Neural cell (in vitro differentiated cells): Measurements from ENCODE around the gene IL20RB. TPM values are rescaled to one million over a fixed set of nuclear protein-coding genes. Genes with fewer than 3 reads are reported as not detected.

Experiments used
- H2AFZ ChIP-seq: fragments of 200-600, 300-800 bp; sonication (generic), shearing (Covaris generic); 2 replicates; pipeline ENCODE4 v1.6.0; 2014; ENCODE audit warnings: low read depth, mild to moderate bottlenecking, antibody characterized with exemption, low read length, moderate library complexity
- H3F3A ChIP-seq: fragments of 200-600 bp; shearing (Covaris generic); 2 replicates; pipeline ENCODE4 v1.6.1; 2016; ENCODE audit warnings: mild to moderate bottlenecking, moderate library complexity, mixed read lengths, antibody characterized with exemption, low read length; ENCODE audit not compliant: insufficient read depth, poor library complexity, severe bottlenecking
- H3K27ac ChIP-seq: fragments of 200-600, 300-800 bp; sonication (generic), shearing (Covaris generic); 2 replicates; pipeline ENCODE4 v1.5.1; 2014; ENCODE audit warnings: mild to moderate bottlenecking, low read length, moderate library complexity
- H3K27me3 ChIP-seq: fragments of 300-800, 200-600 bp; sonication (generic), shearing (Covaris generic); 2 replicates; pipeline ENCODE4 v1.6.0; 2014; ENCODE audit warnings: mild to moderate bottlenecking, low read depth, low read length, moderate library complexity; ENCODE audit not compliant: insufficient read depth
- H3K36me3 ChIP-seq: fragments of 300-800, 200-600 bp; sonication (generic), shearing (Covaris generic); 2 replicates; pipeline ENCODE4 v1.5.1; 2014; ENCODE audit warnings: mild to moderate bottlenecking, antibody characterized with exemption, low read length, moderate library complexity; ENCODE audit not compliant: insufficient read depth
- H3K4me2 ChIP-seq: fragments of 300-800, 200-600 bp; sonication (generic), shearing (Covaris generic); 2 replicates; pipeline ENCODE4 v1.6.0; 2014; ENCODE audit warnings: mild to moderate bottlenecking, low read length
- H3K4me3 ChIP-seq: fragments of 300-800, 200-600 bp; sonication (generic), shearing (Covaris generic); 2 replicates; pipeline ENCODE4 v1.5.1; 2014; ENCODE audit warnings: mild to moderate bottlenecking, low read length, moderate library complexity
- H3K79me2 ChIP-seq: fragments of 200-600 bp; shearing (Covaris generic); replicated peaks from 2 replicates; pipeline ENCODE4 v1.6.0; 2014; ENCODE audit warnings: mild to moderate bottlenecking, low read length, moderate library complexity; ENCODE audit not compliant: insufficient read depth
- H3K9ac ChIP-seq: fragments of 300-800, 200-600 bp; sonication (generic), shearing (Covaris generic); 2 replicates; pipeline ENCODE4 v1.6.1; 2016; ENCODE audit warnings: mild to moderate bottlenecking, low read length, mixed read lengths
- H3K9me2 ChIP-seq: fragments of 200-600 bp; shearing (Covaris generic); 2 replicates; pipeline ENCODE4 v1.6.1; 2016; ENCODE audit warnings: mild to moderate bottlenecking, low read length, mixed read lengths; ENCODE audit not compliant: insufficient read depth
- H3K9me3 ChIP-seq: fragments of 200-600, 300-800 bp; sonication (generic), shearing (Covaris generic); 2 replicates; pipeline ENCODE4 v1.6.1; 2016; ENCODE audit warnings: mild to moderate bottlenecking, mixed run types, low read length, moderate library complexity, mixed read lengths
- H4K20me1 ChIP-seq: fragments of 200-600 bp; shearing (Covaris generic); 2 replicates; pipeline ENCODE4 v1.6.1; 2016; ENCODE audit warnings: mild to moderate bottlenecking, mixed run types; ENCODE audit not compliant: insufficient read depth
- EP300 ChIP-seq: fragments of 450-650 bp; conservative IDR thresholded peaks from 2 replicates; pipeline ENCODE4 v1.6.1; 2014; ENCODE audit warnings: antibody characterized with exemption, mild to moderate bottlenecking, moderate library complexity; ENCODE audit not compliant: poor library complexity, severe bottlenecking
- EZH2 ChIP-seq: fragments of 200-600, 300-800 bp; shearing (Covaris generic), sonication (generic); IDR thresholded peaks from 2 replicates; pipeline ENCODE4 v1.6.1; 2014; ENCODE audit warnings: antibody characterized with exemption, low read length, borderline replicate concordance, mild to moderate bottlenecking; ENCODE audit not compliant: insufficient read depth, poor library complexity, severe bottlenecking
- MXI1 ChIP-seq: fragments of 450-650 bp; conservative IDR thresholded peaks from 2 replicates; pipeline ENCODE4 v1.6.1; 2014; ENCODE audit warnings: antibody characterized with exemption, mild to moderate bottlenecking; ENCODE audit not compliant: poor library complexity, severe bottlenecking
- POLR2AphosphoS5 ChIP-seq: IDR thresholded peaks from 2 replicates; pipeline ENCODE4 v1.6.1; 2012
- RAD21 ChIP-seq: fragments of 450-650 bp; conservative IDR thresholded peaks from 2 replicates; pipeline ENCODE4 v1.6.1; 2014; ENCODE audit warnings: antibody characterized with exemption, mild to moderate bottlenecking, moderate library complexity
- SMC3 ChIP-seq: fragments of 450-650 bp; conservative IDR thresholded peaks from 2 replicates; pipeline ENCODE4 v1.6.1; 2014; ENCODE audit warnings: antibody characterized with exemption, mild to moderate bottlenecking, moderate library complexity; ENCODE audit not compliant: poor library complexity
- TAF1 ChIP-seq: IDR thresholded peaks from 2 replicates; pipeline ENCODE4 v1.6.1; 2012; ENCODE audit warnings: low read depth
- polyA plus RNA-seq: library from polyadenylated mRNA; depleted of rRNA; stranded (reverse); fragments of >200 nt; gene quantifications from 2 replicates; pipeline ENCODE4 v1.2.3, GENCODE V29; 2014
- TF ChIP-seq, protein P1 (sequence below): IDR thresholded peaks from 2 replicates; pipeline ENCODE4 v1.6.1; 2012; ENCODE audit warnings: borderline replicate concordance
- TF ChIP-seq, protein P2 (sequence below): fragments of 450-650 bp; IDR thresholded peaks from 2 replicates; pipeline ENCODE4 v1.5.1; 2014; ENCODE audit warnings: antibody characterized with exemption, mild to moderate bottlenecking, moderate library complexity; ENCODE audit not compliant: poor library complexity, severe bottlenecking

Gene IL20RB
- polyA plus RNA-seq, 1 donor from 2014 or later, result 3.0 TPM

DNA sequence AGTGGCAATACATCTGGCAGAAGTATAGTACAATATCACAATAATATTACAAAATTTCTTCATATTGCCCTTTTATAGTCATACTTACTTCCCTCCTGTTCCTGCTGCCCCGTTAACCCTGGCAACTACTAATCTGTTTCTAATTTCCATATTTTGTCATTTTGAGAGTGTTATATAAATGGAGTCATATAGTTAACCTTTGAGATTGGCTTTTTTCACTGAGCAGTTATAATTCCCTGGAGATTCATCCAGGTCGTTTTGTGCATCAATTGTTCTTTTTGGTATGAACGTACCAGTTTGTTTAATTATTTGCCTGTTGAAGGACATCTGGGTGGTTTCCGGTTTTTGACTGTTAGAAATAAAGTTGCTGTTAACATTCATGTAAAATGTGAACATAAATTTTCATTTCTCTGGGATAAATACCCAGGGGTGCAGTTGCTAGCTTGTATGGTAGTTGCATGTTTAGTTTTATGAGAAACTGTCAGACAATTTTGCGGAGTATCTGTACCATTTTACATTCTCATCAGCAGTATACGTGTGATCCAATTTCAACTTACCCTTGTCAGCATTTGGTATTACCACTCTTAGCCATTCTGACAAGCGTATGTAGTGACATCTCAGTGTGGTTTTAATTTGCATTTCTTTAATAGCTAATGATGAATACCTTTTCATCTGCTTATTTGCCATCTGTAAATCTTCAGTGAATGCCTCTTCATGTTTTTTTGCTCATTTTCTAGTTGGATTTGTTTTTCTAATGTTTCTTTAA is 32.2 kb upstream of the IL20RB start (continued):
- TF ChIP-seq EP300, result no peak
- no peak for TF ChIP-seq TAF1

DNA sequence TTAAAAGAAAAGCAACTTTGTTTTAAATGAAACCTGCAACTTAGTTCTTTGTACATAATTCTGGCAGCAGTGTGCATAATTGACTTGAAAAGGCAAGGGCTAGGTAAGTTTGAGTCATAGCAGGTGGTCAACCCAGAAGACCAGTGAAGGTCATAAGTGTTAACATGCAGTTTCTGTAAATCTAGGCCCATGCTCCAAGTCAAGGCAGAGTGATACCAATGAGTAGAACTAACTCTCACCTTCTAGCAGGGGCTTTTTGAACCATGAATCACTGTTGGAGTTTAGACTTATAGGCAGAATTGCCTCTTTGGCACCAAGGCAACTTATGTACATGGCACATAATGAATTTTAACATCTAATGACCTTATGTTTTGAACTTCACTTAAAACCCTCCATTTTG is 29.5 kb upstream of the IL20RB start:
- Histone ChIP-seq H3K36me3 (no peaks in the 10 kb centered on the region), H3K9ac (no peak overlapping the region), H4K20me1 (no peaks in the 10 kb centered on the region), H3K9me3 (no peaks in the 10 kb centered on the region), H3K4me3 (no peak overlapping the region), H3K27me3 (no peaks in the 10 kb centered on the region), H3K4me2 (no peak overlapping the region), H3K9me2 (no peaks in the 10 kb centered on the region), H3F3A (no peaks in the 10 kb centered on the region), H3K27ac (no peak overlapping the region), H2AFZ (no peak overlapping the region), H3K79me2 (peaks cover 5% of the 10 kb centered on the region)
- TF ChIP-seq, protein P1, sequence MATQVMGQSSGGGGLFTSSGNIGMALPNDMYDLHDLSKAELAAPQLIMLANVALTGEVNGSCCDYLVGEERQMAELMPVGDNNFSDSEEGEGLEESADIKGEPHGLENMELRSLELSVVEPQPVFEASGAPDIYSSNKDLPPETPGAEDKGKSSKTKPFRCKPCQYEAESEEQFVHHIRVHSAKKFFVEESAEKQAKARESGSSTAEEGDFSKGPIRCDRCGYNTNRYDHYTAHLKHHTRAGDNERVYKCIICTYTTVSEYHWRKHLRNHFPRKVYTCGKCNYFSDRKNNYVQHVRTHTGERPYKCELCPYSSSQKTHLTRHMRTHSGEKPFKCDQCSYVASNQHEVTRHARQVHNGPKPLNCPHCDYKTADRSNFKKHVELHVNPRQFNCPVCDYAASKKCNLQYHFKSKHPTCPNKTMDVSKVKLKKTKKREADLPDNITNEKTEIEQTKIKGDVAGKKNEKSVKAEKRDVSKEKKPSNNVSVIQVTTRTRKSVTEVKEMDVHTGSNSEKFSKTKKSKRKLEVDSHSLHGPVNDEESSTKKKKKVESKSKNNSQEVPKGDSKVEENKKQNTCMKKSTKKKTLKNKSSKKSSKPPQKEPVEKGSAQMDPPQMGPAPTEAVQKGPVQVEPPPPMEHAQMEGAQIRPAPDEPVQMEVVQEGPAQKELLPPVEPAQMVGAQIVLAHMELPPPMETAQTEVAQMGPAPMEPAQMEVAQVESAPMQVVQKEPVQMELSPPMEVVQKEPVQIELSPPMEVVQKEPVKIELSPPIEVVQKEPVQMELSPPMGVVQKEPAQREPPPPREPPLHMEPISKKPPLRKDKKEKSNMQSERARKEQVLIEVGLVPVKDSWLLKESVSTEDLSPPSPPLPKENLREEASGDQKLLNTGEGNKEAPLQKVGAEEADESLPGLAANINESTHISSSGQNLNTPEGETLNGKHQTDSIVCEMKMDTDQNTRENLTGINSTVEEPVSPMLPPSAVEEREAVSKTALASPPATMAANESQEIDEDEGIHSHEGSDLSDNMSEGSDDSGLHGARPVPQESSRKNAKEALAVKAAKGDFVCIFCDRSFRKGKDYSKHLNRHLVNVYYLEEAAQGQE, result no peak
- no peak for TF ChIP-seq EP300
- TF ChIP-seq TAF1, result no peak
- TF ChIP-seq RAD21, result no peak
- no peak for TF ChIP-seq MXI1
- TF ChIP-seq, protein P2, sequence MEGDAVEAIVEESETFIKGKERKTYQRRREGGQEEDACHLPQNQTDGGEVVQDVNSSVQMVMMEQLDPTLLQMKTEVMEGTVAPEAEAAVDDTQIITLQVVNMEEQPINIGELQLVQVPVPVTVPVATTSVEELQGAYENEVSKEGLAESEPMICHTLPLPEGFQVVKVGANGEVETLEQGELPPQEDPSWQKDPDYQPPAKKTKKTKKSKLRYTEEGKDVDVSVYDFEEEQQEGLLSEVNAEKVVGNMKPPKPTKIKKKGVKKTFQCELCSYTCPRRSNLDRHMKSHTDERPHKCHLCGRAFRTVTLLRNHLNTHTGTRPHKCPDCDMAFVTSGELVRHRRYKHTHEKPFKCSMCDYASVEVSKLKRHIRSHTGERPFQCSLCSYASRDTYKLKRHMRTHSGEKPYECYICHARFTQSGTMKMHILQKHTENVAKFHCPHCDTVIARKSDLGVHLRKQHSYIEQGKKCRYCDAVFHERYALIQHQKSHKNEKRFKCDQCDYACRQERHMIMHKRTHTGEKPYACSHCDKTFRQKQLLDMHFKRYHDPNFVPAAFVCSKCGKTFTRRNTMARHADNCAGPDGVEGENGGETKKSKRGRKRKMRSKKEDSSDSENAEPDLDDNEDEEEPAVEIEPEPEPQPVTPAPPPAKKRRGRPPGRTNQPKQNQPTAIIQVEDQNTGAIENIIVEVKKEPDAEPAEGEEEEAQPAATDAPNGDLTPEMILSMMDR, result no peak
- no peak for TF ChIP-seq POLR2AphosphoS5
- TF ChIP-seq SMC3, result no peak
- TF ChIP-seq EZH2, result no peak

DNA sequence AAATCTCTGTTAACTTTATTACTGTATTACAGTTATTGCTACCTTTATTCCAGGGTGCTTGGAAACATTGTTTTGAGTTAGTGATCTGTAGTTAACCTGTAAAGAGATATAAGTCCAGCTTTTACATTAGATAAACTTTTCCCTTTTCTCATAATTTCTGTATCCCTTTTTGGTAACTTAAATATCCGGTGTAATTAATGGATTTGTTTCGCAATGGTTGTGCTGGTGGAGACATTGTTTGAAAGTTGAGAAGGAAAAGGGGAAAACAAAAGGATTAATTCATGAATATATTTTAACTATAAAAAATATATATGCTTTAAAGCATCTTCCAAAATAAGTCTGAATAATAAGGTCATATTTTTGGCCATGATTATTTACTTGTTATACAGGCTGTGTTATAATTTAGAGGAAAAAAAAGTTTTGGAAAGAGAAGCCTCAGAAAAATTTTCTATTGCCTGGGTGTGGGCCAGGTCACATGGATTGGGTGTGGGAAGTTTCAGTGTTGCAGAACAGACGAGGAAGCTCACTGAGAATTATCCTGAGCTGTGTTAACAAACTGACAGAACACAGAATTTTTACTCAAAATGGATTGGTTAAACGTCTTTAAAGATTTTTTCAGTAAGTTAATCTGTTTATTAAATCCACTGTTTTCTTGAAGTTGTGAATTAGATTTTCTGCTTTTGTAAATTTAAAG is 27.7 kb upstream of the IL20RB start:
- Histone ChIP-seq H3K9me3 (no peaks in the 10 kb centered on the region), H3K27me3 (no peaks in the 10 kb centered on the region), H3K27ac (no peak overlapping the region), H3K4me2 (no peak overlapping the region), H4K20me1 (no peaks in the 10 kb centered on the region), H2AFZ (no peak overlapping the region), H3K36me3 (no peaks in the 10 kb centered on the region), H3K9me2 (no peaks in the 10 kb centered on the region), H3F3A (no peaks in the 10 kb centered on the region), H3K79me2 (peaks cover 5% of the 10 kb centered on the region), H3K9ac (no peak overlapping the region), H3K4me3 (no peak overlapping the region)
- TF ChIP-seq RAD21 (no peak), SMC3 (no peak), TAF1 (no peak), EZH2 (no peak), MXI1 (no peak), POLR2AphosphoS5 (no peak), EP300 (no peak)
- TF ChIP-seq, protein P2, result no peak
- TF ChIP-seq, protein P1, result no peak
